T-helper 1 cell (primary cell): ENCODE results near the gene THSD7A.
A peak's percentile ranks its signal among the peaks of the same experiment; 100 is the strongest.

ENCODE experiments used
- DNase-seq, 5 donors: peaks; one replicate each; pipeline ENCODE4 v3.0.0-alpha.2; 2012 to 2020

Gene THSD7A

GRCh38 chr7:11489280-11489679, 342.7 kb downstream of the THSD7A start:
- no peak for DNase-seq

GRCh38 chr7:11486271-11486670, 345.7 kb downstream of the THSD7A start:
- no peak for DNase-seq

- DNase-seq: no peak
These were observed 346.4 kb downstream of the THSD7A start for GRCh38 chr7:11485636-11486035.

GRCh38 chr7:11480143-11480542, 351.9 kb downstream of the THSD7A start:
- DNase-seq: no peak

- DNase-seq: no peak
These were observed 353.1 kb downstream of the THSD7A start for GRCh38 chr7:11478882-11479281.

- no peak for DNase-seq
These were observed 353.6 kb downstream of the THSD7A start for GRCh38 chr7:11478426-11478825.

- DNase-seq: no peak
These were observed 357.0 kb downstream of the THSD7A start for GRCh38 chr7:11474902-11475585.

- DNase-seq: no peak
These were observed 358.1 kb downstream of the THSD7A start for GRCh38 chr7:11473807-11474424.

GRCh38 chr7:11473220-11473619, 358.8 kb downstream of the THSD7A start:
- no peak for DNase-seq

GRCh38 chr7:11472646-11473045, 359.4 kb downstream of the THSD7A start:
- DNase-seq: no peak

- no peak for DNase-seq
These were observed 360.7 kb downstream of the THSD7A start for GRCh38 chr7:11471255-11471654.

GRCh38 chr7:11469028-11469745, 362.8 kb downstream of the THSD7A start:
- DNase-seq: no peak

GRCh38 chr7:11466517-11467105, 365.4 kb downstream of the THSD7A start:
- DNase-seq: no peak

GRCh38 chr7:11464624-11465023, 367.4 kb downstream of the THSD7A start:
- DNase-seq: no peak

GRCh38 chr7:11461946-11462345, 370.1 kb downstream of the THSD7A start:
- DNase-seq: no peak

- peak in 1 of 5 donors; percentile 34 for DNase-seq
These were observed 373.1 kb downstream of the THSD7A start for GRCh38 chr7:11458736-11459483.

GRCh38 chr7:11457419-11457818, 374.6 kb downstream of the THSD7A start:
- DNase-seq: no peak

GRCh38 chr7:11456574-11456973, 375.4 kb downstream of the THSD7A start:
- no peak for DNase-seq

- no peak for DNase-seq
These were observed 379.5 kb downstream of the THSD7A start for GRCh38 chr7:11452476-11452875.

GRCh38 chr7:11450281-11450680, 381.7 kb downstream of the THSD7A start:
- no peak for DNase-seq

GRCh38 chr7:11449316-11449715, 382.7 kb downstream of the THSD7A start:
- no peak for DNase-seq

GRCh38 chr7:11448323-11448722, 383.7 kb downstream of the THSD7A start:
- no peak for DNase-seq

GRCh38 chr7:11447106-11447505, 384.9 kb downstream of the THSD7A start:
- DNase-seq: no peak
